ENCODE data around the gene SLC39A9. TPM values are rescaled to one million over a fixed set of nuclear protein-coding genes. Genes with fewer than 3 reads are reported as not detected.

Gene SLC39A9
- total and polyA plus RNA-seq, 2 of the 13 experiments (the other 11 are each of a cell fraction or from before 2014, with no cell fraction given) = 46.6 to 69.5 TPM

- TF ChIP-seq HNF4G (IDR thresholded peaks at IDR 0.05; ENCODE audit: borderline replicate concordance, low read depth, low read length) (no peak), HNF4G (CRISPR knock-in tag; IDR thresholded peaks at IDR 0.05; ENCODE audit: borderline replicate concordance, low read depth) (no peak), ZNF816 (CRISPR knock-in tag; IDR thresholded peaks at IDR 0.05; ENCODE audit: borderline replicate concordance) (no peak), SMARCE1 (IDR thresholded peaks at IDR 0.05; ENCODE audit: borderline replicate concordance) (no peak), E2F2 (CRISPR knock-in tag; IDR thresholded peaks at IDR 0.05; ENCODE audit: borderline replicate concordance) (no peak), CERS6 (CRISPR knock-in tag; IDR thresholded peaks at IDR 0.05) (no peak), ZNF883 (CRISPR knock-in tag; IDR thresholded peaks at IDR 0.05; ENCODE audit: not compliant biosample characterization) (peak; percentile 11), MTA3 (CRISPR knock-in tag; IDR thresholded peaks at IDR 0.05) (no peak), ZNF687 (CRISPR knock-in tag; IDR thresholded peaks at IDR 0.05) (peak; percentile 39), ZNF777 (CRISPR knock-in tag; IDR thresholded peaks at IDR 0.05) (peak; percentile 85), ATF7 (IDR thresholded peaks at IDR 0.05) (no peak), ATF7 (CRISPR knock-in tag; IDR thresholded peaks at IDR 0.05) (no peak), ELF3 (CRISPR knock-in tag; IDR thresholded peaks at IDR 0.05) (no peak), ZNF644 (CRISPR knock-in tag; IDR thresholded peaks at IDR 0.05; ENCODE audit: low read depth) (no peak), MIXL1 (CRISPR knock-in tag; IDR thresholded peaks at IDR 0.05) (no peak), ATF5 (CRISPR knock-in tag; IDR thresholded peaks at IDR 0.05; ENCODE audit: low read depth) (no peak), ZNF101 (CRISPR knock-in tag; IDR thresholded peaks at IDR 0.05; ENCODE audit: borderline replicate concordance, low read depth) (no peak)
- TF ChIP-seq, protein P1, sequence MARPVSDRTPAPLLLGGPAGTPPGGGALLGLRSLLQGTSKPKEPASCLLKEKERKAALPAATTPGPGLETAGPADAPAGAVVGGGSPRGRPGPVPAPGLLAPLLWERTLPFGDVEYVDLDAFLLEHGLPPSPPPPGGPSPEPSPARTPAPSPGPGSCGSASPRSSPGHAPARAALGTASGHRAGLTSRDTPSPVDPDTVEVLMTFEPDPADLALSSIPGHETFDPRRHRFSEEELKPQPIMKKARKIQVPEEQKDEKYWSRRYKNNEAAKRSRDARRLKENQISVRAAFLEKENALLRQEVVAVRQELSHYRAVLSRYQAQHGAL (CRISPR knock-in tag; IDR thresholded peaks at IDR 0.05; ENCODE audit: not compliant biosample characterization) = no peak
- TF ChIP-seq, protein P2, sequence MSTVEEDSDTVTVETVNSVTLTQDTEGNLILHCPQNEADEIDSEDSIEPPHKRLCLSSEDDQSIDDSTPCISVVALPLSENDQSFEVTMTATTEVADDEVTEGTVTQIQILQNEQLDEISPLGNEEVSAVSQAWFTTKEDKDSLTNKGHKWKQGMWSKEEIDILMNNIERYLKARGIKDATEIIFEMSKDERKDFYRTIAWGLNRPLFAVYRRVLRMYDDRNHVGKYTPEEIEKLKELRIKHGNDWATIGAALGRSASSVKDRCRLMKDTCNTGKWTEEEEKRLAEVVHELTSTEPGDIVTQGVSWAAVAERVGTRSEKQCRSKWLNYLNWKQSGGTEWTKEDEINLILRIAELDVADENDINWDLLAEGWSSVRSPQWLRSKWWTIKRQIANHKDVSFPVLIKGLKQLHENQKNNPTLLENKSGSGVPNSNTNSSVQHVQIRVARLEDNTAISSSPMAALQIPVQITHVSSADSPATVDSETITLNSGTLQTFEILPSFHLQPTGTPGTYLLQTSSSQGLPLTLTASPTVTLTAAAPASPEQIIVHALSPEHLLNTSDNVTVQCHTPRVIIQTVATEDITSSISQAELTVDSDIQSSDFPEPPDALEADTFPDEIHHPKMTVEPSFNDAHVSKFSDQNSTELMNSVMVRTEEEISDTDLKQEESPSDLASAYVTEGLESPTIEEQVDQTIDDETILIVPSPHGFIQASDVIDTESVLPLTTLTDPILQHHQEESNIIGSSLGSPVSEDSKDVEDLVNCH (CRISPR knock-in tag; IDR thresholded peaks at IDR 0.05) = no peak
Measured at GRCh38 chr14:69484444-69485314, 86.2 kb downstream of the SLC39A9 start, which contains the start of gene PLEKHD1 (continued).

Measured in HepG2 (cell line).